Measurements from ENCODE around the gene DAPK3. TPM values are rescaled to one million over a fixed set of nuclear protein-coding genes. Genes with fewer than 3 reads are reported as not detected.

The DAPK3 gene
- polyA plus RNA-seq, 3 donors = 13.7 to 32.1 (median 21.8) TPM

- no peak for TF ChIP-seq CTCF (IDR thresholded peaks at IDR 0.05)
- WGBS (ENCODE audit: insufficient coverage) = 23% methylated on average over 22 of the region's 41 CpGs
- peak overlapping the region; percentile 89 for H2AFZ ChIP-seq (ENCODE audit: insufficient read depth, low read depth, low read length, poor library complexity, severe bottlenecking)
- no peaks in the 10 kb centered on the region for H3K27me3 ChIP-seq (ENCODE audit: control insufficient read depth in 2 of 2, insufficient read depth in 2 of 2, low read length in 2 of 2)
- Mint-ChIP-seq H3K4me3 (peak overlapping the region; percentile 88 to 93), H3K27ac (peak overlapping the region in 4 of 7 donors; percentile 32 to 47 (median 42)), H3K36me3 (peaks cover 2 to 6% of the 10 kb centered on the region in 2 donors), H3K4me1 (peaks cover 21% of the 10 kb centered on the region), H3K27me3 (ENCODE audit: low read depth in 3 of 3) (peaks cover 4 to 13% (median 9%) of the 10 kb centered on the region in 3 donors), H3K9me3 (peaks cover 0 to 2% (median 0%) of the 10 kb centered on the region in 7 donors)
- peaks cover 0 to 16% of the 10 kb centered on the region in 2 donors for H3K4me1 ChIP-seq (ENCODE audit: control insufficient read depth in 1 of 2, insufficient read depth in 2 of 2, low read length in 2 of 2)
- H4K20me1 ChIP-seq (ENCODE audit: insufficient read depth, low read length) = peaks cover 4% of the 10 kb centered on the region
- peaks cover 2 to 6% of the 10 kb centered on the region in 2 donors for H3K36me3 ChIP-seq (replicated peaks in 1 of 2; ENCODE audit: control insufficient read depth in 1 of 2, insufficient read depth in 2 of 2, low read length in 2 of 2)
- H3K4me3 ChIP-seq (replicated peaks in 1 of 3; ENCODE audit: low read depth in 2 of 3, low read length in 3 of 3) = peak overlapping the region; percentile 32 to 77 (median 53)
- no peaks in the 10 kb centered on the region for H3K9me3 ChIP-seq (replicated peaks in 1 of 2; ENCODE audit: control insufficient read depth in 1 of 2, insufficient read depth in 1 of 2, low read length in 2 of 2)
- DNase-seq = peak in 1 of 3 donors; percentile 16
- H3K9ac ChIP-seq (ENCODE audit: insufficient read depth, low read length, poor library complexity, severe bottlenecking) = peak overlapping the region; percentile 61
- no peak overlapping the region for H3K27ac ChIP-seq (ENCODE audit: low read depth in 1 of 2, low read length in 2 of 2)
- H3K79me2 ChIP-seq (ENCODE audit: insufficient read depth, low read length) = no peaks in the 10 kb centered on the region
- intact Hi-C loops (cut with micrococcal nuclease) = no loop called here
- peak overlapping the region; percentile 77 for H3K4me2 ChIP-seq (replicated peaks; ENCODE audit: extremely low read depth, low read length, poor library complexity, severe bottlenecking)
Measured at GRCh38 chr19:3950871-3951861, 19.7 kb downstream of the DAPK3 start.

GRCh38 chr19:3949997-3950859 lies 20.7 kb downstream of the DAPK3 start:
- Histone ChIP-seq H3K4me2 (replicated peaks; ENCODE audit: extremely low read depth, low read length, poor library complexity, severe bottlenecking) (peak overlapping the region; percentile 77), H4K20me1 (ENCODE audit: insufficient read depth, low read length) (no peaks in the 10 kb centered on the region), H3K4me3 (replicated peaks in 1 of 3; ENCODE audit: low read depth in 2 of 3, low read length in 3 of 3) (peak overlapping the region in 2 of 3 experiments; percentile 53 to 77), H3K9me3 (replicated peaks in 1 of 2; ENCODE audit: control insufficient read depth in 1 of 2, insufficient read depth in 1 of 2, low read length in 2 of 2) (no peaks in the 10 kb centered on the region), H2AFZ (ENCODE audit: insufficient read depth, low read depth, low read length, poor library complexity, severe bottlenecking) (peak overlapping the region; percentile 89), H3K79me2 (ENCODE audit: insufficient read depth, low read length) (no peaks in the 10 kb centered on the region), H3K27me3 (ENCODE audit: control insufficient read depth in 2 of 2, insufficient read depth in 2 of 2, low read length in 2 of 2) (no peaks in the 10 kb centered on the region), H3K27ac (ENCODE audit: low read depth in 1 of 2, low read length in 2 of 2) (no peak overlapping the region), H3K9ac (ENCODE audit: insufficient read depth, low read length, poor library complexity, severe bottlenecking) (peak overlapping the region; percentile 61), H3K4me1 (ENCODE audit: control insufficient read depth in 1 of 2, insufficient read depth in 2 of 2, low read length in 2 of 2) (peaks cover 0 to 16% of the 10 kb centered on the region in 2 donors), H3K36me3 (replicated peaks in 1 of 2; ENCODE audit: control insufficient read depth in 1 of 2, insufficient read depth in 2 of 2, low read length in 2 of 2) (no peaks in the 10 kb centered on the region)
- no peak for DNase-seq
- Mint-ChIP-seq H3K9me3 (peaks cover 0 to 2% (median 0%) of the 10 kb centered on the region in 7 donors), H3K4me1 (peaks cover 21% of the 10 kb centered on the region), H3K27me3 (ENCODE audit: low read depth in 3 of 3) (peaks cover 4 to 13% (median 11%) of the 10 kb centered on the region in 3 donors), H3K36me3 (no peaks in the 10 kb centered on the region), H3K4me3 (peak overlapping the region in 1 of 2 donors; percentile 6), H3K27ac (peak overlapping the region in 1 of 7 donors; percentile 25)
- intact Hi-C loops (cut with micrococcal nuclease) = no loop called here
- WGBS (ENCODE audit: insufficient coverage) = 37% methylated on average over 7 of the region's 20 CpGs
- no peak for TF ChIP-seq CTCF (IDR thresholded peaks at IDR 0.05)
